Measurements from ENCODE around the gene OGFOD3.
"Not testable (repeated sequence)": the region's sequence is repeated elsewhere in the genome, so short reads cannot be mapped to it uniquely, and the experiment has no call there.

DNA sequence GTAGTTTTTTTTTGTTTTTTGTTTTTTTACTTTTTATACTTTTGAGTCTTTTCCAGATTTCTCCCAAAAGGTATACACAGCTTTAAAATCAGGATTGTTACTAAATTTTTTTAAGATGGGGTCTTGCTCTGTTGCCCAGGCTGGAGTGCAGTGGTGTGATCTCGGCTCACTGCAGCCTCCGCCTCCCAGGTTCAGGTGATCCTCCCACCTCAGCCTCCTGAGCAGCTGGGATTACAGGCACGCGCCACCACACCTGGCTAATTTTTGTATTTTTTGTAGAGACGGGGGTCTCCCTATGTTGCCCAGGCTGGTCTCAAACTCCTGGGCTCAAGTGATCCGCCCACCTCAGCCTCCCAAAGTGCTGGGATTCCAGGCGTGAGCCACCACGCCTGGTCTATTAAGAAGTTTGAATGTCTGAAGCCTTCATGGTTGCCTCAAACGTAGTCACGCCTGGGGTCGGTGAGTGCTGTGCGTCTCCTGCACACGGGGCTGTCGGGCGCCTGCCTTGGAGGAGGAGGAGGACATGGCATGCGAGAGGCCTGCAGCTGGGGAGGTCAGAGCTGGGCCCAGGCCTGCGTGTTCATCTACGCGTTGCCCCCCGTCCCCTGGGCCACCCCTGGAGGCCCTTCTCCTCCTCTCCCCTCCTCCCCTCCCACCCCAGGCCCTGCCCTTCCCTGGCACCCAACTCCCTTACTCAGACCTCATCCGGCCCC lies 36.0 kb downstream of the OGFOD3 start:
- TF ChIP-seq, protein P1, sequence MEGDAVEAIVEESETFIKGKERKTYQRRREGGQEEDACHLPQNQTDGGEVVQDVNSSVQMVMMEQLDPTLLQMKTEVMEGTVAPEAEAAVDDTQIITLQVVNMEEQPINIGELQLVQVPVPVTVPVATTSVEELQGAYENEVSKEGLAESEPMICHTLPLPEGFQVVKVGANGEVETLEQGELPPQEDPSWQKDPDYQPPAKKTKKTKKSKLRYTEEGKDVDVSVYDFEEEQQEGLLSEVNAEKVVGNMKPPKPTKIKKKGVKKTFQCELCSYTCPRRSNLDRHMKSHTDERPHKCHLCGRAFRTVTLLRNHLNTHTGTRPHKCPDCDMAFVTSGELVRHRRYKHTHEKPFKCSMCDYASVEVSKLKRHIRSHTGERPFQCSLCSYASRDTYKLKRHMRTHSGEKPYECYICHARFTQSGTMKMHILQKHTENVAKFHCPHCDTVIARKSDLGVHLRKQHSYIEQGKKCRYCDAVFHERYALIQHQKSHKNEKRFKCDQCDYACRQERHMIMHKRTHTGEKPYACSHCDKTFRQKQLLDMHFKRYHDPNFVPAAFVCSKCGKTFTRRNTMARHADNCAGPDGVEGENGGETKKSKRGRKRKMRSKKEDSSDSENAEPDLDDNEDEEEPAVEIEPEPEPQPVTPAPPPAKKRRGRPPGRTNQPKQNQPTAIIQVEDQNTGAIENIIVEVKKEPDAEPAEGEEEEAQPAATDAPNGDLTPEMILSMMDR (IDR thresholded peaks at IDR 0.05), result not testable (repeated sequence)
- TF ChIP-seq POLR2AphosphoS5 (IDR thresholded peaks at IDR 0.05); POLR2A (IDR thresholded peaks at IDR 0.05); EP300 (IDR thresholded peaks at IDR 0.05; ENCODE audit: low read depth): not testable (repeated sequence)

Measured in transverse colon (tissue), 4 donors.